ENCODE results near the gene CFAP92.

- TF ChIP-seq REST (IDR thresholded peaks at IDR 0.05; ENCODE audit: insufficient read depth in 1 of 2, low read depth in 2 of 2, low read length in 2 of 2) (no peak), POLR2AphosphoS5 (IDR thresholded peaks at IDR 0.05; ENCODE audit: low read depth, low read length) (no peak), TAF1 (IDR thresholded peaks at IDR 0.05; ENCODE audit: borderline replicate concordance, insufficient read depth, low read length) (no peak)
Observed at GRCh38 chr3:129023909-129024308, 30.0 kb upstream of the CFAP92 start.

All from PFSK-1 (cell line).